Fibroblast of lung (primary cell): Measurements from ENCODE around the gene MORF4L2. TPM values are rescaled to one million over a fixed set of nuclear protein-coding genes. Genes with fewer than 3 reads are reported as not detected.

Experiments used
- polyA plus RNA-seq, 2 donors: library from polyadenylated mRNA; depleted of rRNA in 1 of 2; stranded (reverse) in 1 of 2; unstranded in 1 of 2; fragments of >200 nt; gene quantifications; 2 replicates each; pipeline ENCODE4 v1.2.1, GENCODE V29; 2011 to 2012; ENCODE audit warnings: missing spikeins in 1 of 2
- total RNA-seq: library from RNA; depleted of rRNA; stranded (reverse); fragments of >200 nt; gene quantifications from 2 replicates; pipeline ENCODE4 v1.2.1, GENCODE V29; 2014

MORF4L2 gene
- total and polyA plus RNA-seq, 2 donors (not counting 1 experiment from before 2014, with no cell fraction given): 353 to 948 TPM

Other genes starting within 250 kb of the MORF4L2 start
- under 0.01 and 0.17 TPM in 2 replicates for gene RAB40A, start 167.2 kb downstream of the MORF4L2 start, total RNA-seq
- 0.06 and 0.07 TPM in 2 replicates for gene RAB40A, start 167.2 kb downstream of the MORF4L2 start, polyA plus RNA-seq
- gene TCEAL4, start 101.2 kb downstream of the MORF4L2 start, total RNA-seq: 57.0 and 63.6 TPM in 2 replicates
- gene TCEAL4, start 101.2 kb downstream of the MORF4L2 start, polyA plus RNA-seq: 47.3 and 75.7 TPM in 2 replicates
- gene TCEAL3, start 78.7 kb downstream of the MORF4L2 start, total RNA-seq: 15.4 and 21.6 TPM in 2 replicates
- gene TCEAL3, start 78.7 kb downstream of the MORF4L2 start, polyA plus RNA-seq: 42.2 and 59.7 TPM in 2 replicates
- gene TCEAL1, start 57.7 kb downstream of the MORF4L2 start, total RNA-seq: 35.5 and 37.5 TPM in 2 replicates
- gene TCEAL1, start 57.7 kb downstream of the MORF4L2 start, polyA plus RNA-seq: 24.5 and 28.5 TPM in 2 replicates
- gene TMEM31, start 24.2 kb upstream of the MORF4L2 start, total RNA-seq: not detected in 2 replicates
- 0.10 TPM in 1 of 2 replicates, not detected in the other for gene TMEM31, start 24.2 kb upstream of the MORF4L2 start, polyA plus RNA-seq
- 0.17 TPM in 1 of 2 replicates, not detected in the other for gene PLP1, start 90.1 kb upstream of the MORF4L2 start, total RNA-seq
- gene PLP1, start 90.1 kb upstream of the MORF4L2 start, polyA plus RNA-seq: 0.12 and 0.17 TPM in 2 replicates
- 0.50 and 0.77 TPM in 2 replicates for gene RAB9B, start 145.6 kb upstream of the MORF4L2 start, total RNA-seq
- 0.47 and 0.90 TPM in 2 replicates for gene RAB9B, start 145.6 kb upstream of the MORF4L2 start, polyA plus RNA-seq